Stimulated activated CD4-positive, alpha-beta T cell treated with anti-CD3 and anti-CD28 coated beads, Interleukin-12 subunit alpha, Interleukin-12 subunit beta, amount 100 ng/mL, for 24 hours (primary cell): Measurements from ENCODE around the gene CLN3.
A peak's percentile ranks its signal among the peaks of the same experiment; 100 is the strongest.
"Not testable (repeated sequence)": the region's sequence is repeated elsewhere in the genome, so short reads cannot be mapped to it uniquely, and the experiment has no call there.

Source experiments
- DNase-seq, 2 experiments: peaks; one replicate each; pipeline ENCODE4 v3.0.0-alpha.2; 2020; ENCODE audit warnings: low read depth in 2 of 2

Gene CLN3

GRCh38 chr16:28491970-28492474, at the start of gene CLN3:
Gene CLN3 (minus strand): TSS chr16:28492074. CDS start chr16:28491759, 315 bp downstream.
- DNase-seq, result peak; percentile 75

- no peak for DNase-seq
Measured at GRCh38 chr16:28540346-28540745, 48.5 kb upstream of the CLN3 start.

GRCh38 chr16:28538733-28539596, 47.1 kb upstream of the CLN3 start, which contains the start of gene NUPR1:
Gene NUPR1 (minus strand): TSS chr16:28538974. CDS start chr16:28538907, 67 bp downstream.
- DNase-seq, result no peak

GRCh38 chr16:28537964-28538732, 46.3 kb upstream of the CLN3 start:
- DNase-seq, result no peak

GRCh38 chr16:28537076-28537475, 45.2 kb upstream of the CLN3 start:
- DNase-seq, result no peak

GRCh38 chr16:28534542-28535373, 42.9 kb upstream of the CLN3 start:
- no peak for DNase-seq

- DNase-seq, result no peak
Measured at GRCh38 chr16:28532940-28533647, 41.2 kb upstream of the CLN3 start.

- DNase-seq, result no peak
Measured at GRCh38 chr16:28531777-28532744, 40.2 kb upstream of the CLN3 start.

GRCh38 chr16:28529124-28529523, 37.2 kb upstream of the CLN3 start:
- no peak for DNase-seq

- DNase-seq, result no peak
Measured at GRCh38 chr16:28528463-28528867, 36.6 kb upstream of the CLN3 start.

- no peak for DNase-seq
Measured at GRCh38 chr16:28527985-28528384, 36.1 kb upstream of the CLN3 start.

- not testable (repeated sequence) for DNase-seq
Measured at GRCh38 chr16:28527100-28527785, 35.4 kb upstream of the CLN3 start.

GRCh38 chr16:28526201-28527099, 34.6 kb upstream of the CLN3 start:
- DNase-seq, result no peak

GRCh38 chr16:28524681-28525171, 32.9 kb upstream of the CLN3 start:
- no peak for DNase-seq

- DNase-seq, result no peak
Measured at GRCh38 chr16:28522792-28523191, 30.9 kb upstream of the CLN3 start.

- DNase-seq, result no peak
Measured at GRCh38 chr16:28521436-28521835, 29.6 kb upstream of the CLN3 start.

- no peak for DNase-seq
Measured at GRCh38 chr16:28520672-28521071, 28.8 kb upstream of the CLN3 start.

- no peak for DNase-seq
Measured at GRCh38 chr16:28514246-28514645, 22.4 kb upstream of the CLN3 start.
